Mononuclear cell (primary cell): ENCODE results near the gene CHRNA1. TPM values are rescaled to one million over a fixed set of nuclear protein-coding genes. Genes with fewer than 3 reads are reported as not detected.

ENCODE experiments used
- H3K27me3 ChIP-seq: 2 replicates; pipeline ENCODE4 v1.6.0; 2011; ENCODE audit warnings: low read length, control low read depth; ENCODE audit not compliant: insufficient read depth
- H3K4me1 ChIP-seq: 2 replicates; pipeline ENCODE4 v1.5.1; 2011; ENCODE audit warnings: mild to moderate bottlenecking, low read length, control low read depth; ENCODE audit not compliant: insufficient read depth
- H3K4me3 ChIP-seq: 2 replicates; pipeline ENCODE4 v1.5.1; 2011; ENCODE audit warnings: mild to moderate bottlenecking, low read length, moderate library complexity
- H3K9me3 ChIP-seq: 2 replicates; pipeline ENCODE4 v1.5.1; 2011; ENCODE audit warnings: low read depth, mild to moderate bottlenecking, control low read depth, low read length
- total RNA-seq: library from RNA; depleted of rRNA; stranded (reverse); fragments of >200 nt; gene quantifications from one replicate; pipeline ENCODE4 v1.2.3, GENCODE V29; 2012

CHRNA1 gene
- total RNA-seq, 1 donor: 0.21 TPM

- Histone ChIP-seq H3K4me1 (peaks cover 11% of the 10 kb centered on the region), H3K27me3 (no peaks in the 10 kb centered on the region), H3K9me3 (no peaks in the 10 kb centered on the region), H3K4me3 (no peak overlapping the region)
Observed at GRCh38 chr2:174699993-174700766, 64.1 kb downstream of the CHRNA1 start.

Other genes with a start within 250 kb of the CHRNA1 start
- gene WIPF1, start 166.7 kb downstream of the CHRNA1 start, total RNA-seq: 126 TPM
- 3.0 TPM for gene CHN1, start 240.9 kb upstream of the CHRNA1 start, total RNA-seq